ENCODE measurements around the gene SLC16A1.
"Not testable (repeated sequence)": the region's sequence is repeated elsewhere in the genome, so short reads cannot be mapped to it uniquely, and the experiment has no call there.

SLC16A1 gene

DNA sequence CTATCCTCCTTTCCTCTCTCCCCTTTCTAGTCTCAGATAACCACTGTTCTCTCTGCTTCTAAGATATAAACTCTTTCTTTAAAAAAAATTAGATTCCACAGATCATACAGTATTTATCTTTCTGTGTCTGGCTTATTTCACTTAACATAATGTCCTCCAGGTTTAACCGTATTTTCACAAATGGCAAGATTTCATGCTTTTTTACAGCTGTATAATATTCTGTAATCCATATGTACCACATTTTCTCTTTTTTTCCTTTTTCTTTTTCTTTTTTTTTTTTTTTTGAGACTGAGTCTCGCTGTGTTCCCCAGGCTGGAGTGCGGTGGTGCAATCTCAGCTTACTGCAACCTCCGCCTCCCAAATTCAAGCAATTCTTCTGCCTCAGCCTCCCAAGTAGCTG, 5.1 kb upstream of the SLC16A1 start:
- DNase-seq: no peak

DNA sequence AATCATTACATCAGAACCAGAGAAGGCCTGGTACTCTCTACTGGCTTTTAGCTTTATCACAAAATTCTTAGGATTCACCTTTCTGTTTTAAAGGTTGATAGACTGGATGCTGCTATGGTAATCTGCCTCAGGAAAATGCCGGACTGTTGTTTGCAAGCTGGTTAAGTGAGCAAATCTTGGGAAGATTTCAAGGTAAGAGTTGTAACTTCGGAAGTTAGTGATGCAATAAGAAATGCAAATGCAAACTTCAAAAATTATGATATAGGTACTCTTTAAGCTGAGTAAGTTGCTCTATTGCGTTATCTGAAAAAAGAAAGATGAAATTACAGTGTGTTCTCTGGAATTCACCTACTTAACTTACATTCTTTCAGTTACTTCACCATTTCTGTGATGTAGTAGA, 4.4 kb upstream of the SLC16A1 start:
- DNase-seq: no peak

DNA sequence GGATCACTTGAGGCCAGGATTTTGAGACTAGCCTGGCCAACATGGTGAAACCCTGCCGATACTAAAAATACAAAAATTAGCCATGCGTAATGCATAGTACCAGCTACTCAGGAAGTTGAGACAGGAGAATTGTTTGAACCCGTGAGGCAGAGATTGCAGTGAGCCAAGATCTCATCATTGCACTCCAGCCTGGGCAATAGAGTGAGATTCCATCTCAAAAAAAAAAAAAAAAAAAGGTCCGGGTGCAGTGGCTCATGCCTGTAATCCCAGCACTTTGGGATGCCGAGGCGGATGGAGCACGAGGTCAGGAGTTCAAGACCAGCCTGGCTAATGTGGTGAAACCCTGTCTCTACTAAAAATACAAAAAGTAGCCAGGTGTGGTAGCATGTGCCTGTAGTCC, 2.2 kb upstream of the SLC16A1 start:
- DNase-seq: not testable (repeated sequence)

DNA sequence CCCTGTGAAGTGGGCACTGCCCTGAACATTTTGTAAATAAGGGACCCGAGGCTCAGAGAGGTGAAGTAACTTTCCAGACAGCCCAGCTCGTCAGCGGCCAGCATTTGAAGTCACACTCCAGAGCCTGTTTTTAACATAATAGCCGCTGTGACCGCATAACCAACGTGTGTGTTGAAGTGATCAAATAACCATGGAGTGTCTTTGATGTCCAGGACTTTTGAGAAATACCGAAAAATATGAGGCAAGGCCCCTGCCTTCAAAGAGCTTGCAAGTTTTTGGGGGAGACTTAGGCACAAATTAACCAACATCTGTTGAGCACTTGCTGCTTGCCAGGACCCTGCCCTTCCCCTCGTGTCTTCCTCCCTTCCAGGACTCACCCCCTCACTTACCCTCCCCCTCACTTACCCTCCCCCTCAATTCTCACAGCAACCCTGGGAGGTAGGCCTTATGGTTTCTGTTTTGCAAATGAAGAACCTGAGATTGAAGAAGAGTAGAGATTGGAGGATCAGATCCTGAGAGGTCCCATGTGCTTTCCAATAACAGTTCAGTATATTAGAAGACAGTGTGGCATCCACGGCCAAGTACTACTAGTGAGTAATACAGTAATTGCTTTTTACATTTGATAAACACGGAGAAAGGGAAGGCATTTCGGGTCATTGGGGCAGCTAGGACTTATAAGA, 1.3 kb upstream of the SLC16A1 start:
- DNase-seq: no peak

DNA sequence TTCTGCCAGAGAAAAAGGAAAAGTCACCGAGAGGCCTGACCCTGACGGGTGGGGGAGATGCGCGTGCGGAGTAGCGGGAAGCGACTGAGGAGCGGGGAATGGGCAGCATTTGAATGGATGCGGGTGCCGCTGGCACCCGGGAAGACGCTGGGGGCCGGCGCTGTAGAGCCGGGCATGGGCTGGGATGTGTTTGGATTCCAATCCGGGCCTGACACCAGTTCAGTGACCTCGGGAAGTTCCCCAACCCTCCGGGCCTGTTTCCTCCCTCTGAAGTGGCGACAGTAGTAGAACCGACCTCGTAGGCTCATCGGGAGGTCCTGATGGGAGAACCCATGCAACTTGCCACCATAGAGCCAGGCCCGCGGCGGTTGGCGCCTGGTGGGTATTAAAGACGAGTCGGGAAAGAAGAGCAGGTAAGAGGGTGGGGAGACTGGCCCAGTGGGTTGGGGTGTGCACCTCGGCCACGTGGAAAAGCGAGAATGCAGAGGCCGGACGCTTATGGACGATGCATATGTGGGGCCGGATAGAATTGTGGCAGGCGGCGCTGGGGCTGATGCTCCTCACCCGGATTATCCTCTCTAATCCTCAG, 642 bp upstream of the SLC16A1 start:
- no peak for DNase-seq

DNA sequence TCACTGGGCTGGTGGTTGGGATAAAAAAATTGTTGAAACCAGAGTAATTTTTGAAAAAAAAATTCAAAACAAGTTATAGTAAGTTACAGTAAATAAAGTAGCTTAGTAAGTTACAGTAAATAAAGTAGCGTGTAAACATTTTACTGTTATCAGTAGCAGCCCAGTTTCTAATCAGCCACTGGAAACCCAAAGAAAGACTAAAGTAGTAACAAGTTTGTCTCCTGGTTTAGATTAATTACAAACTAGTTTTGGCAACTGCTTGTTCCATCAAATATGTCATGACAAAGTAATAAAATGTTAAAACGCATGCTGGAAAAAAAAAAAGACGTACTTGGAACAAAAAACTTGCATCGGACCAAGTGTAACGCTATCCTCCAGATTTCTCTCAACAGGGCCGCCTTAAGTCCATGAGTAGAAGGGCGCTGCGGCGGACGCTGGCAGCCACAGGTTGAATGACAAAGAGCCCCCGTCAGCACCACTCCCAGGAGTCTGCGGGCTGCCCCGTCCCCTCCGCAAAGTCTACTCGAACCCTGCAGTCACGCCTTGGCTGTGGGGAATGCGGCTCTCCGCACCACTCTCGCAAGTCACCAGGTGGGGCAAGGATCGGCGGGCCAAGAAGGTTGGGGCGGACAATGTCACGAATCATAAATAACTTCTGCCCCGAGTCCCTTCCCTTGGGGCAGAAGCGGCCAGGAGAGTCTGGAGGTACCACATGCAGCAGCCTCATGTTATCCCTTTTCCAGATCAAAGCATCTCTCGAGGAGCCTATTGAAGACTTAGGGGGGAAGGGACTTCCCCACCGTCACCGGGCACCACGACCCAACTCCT, 837 bp downstream of the SLC16A1 start:
- DNase-seq: no peak

DNA sequence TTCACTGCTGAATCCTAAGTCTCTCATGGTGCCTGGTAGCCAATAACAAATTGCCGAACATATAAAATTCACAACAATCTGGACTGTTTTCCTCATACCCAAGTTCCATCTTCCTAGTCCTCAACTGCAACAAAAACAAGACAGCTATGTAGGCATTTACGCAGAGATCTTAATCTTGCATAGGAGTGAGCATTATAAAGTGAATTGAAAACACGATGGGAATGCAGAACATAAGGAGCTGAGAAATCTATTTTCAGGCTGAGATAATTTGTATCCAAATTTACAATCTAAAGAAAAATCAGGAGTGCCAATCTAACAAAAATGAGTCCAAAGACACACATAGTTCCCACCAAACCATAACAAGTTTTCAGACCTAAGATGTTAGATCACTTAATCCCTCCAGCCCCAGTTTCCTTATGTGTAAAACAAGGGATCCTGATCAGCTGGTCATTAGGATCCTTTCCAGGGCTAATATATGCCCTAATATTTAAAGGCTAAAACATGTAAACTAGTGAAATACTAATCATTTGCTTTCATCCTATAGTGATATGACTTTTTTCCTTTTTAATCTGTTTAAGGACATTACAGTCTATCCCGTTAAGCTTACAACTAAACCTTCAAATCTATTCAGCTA, 1.9 kb downstream of the SLC16A1 start:
- no peak for DNase-seq

DNA sequence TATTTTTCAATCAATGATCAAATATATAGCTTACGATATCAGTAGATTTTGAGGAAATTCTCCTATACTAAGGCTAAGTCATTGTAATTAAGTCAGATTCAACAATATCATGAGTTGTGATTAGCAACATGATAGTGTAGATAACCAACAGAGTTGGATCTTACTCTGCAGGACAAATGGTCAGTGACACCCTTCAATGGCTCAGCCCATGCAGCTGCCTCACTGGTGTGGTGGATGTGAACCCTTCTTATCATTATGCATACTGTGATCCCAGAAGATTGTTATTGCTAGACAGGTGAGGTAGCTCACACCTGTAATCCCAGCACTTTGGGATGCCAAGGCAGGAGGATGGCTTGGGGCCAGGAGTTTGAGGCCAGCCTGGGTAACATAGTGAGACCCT, 5.6 kb downstream of the SLC16A1 start:
- DNase-seq: no peak

DNA sequence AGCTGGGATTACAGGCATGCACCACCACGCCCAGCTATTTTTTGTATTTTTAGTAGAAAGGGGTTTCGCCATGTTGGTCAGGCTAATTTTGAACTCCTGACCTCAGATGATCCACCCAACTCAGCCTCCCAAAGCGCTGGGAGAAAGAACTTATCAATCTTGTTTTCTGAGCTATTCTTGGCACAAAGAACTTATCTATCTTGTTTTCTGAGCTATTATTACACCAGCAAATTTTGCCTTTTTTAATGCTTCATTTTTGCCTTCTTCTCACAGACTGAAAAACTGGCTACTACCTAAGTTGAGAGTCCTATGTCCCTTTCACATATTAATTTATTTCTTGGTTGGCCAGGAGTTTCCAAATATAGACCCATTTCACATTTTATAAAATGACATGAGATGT, 9.3 kb downstream of the SLC16A1 start:
- no peak for DNase-seq

DNA sequence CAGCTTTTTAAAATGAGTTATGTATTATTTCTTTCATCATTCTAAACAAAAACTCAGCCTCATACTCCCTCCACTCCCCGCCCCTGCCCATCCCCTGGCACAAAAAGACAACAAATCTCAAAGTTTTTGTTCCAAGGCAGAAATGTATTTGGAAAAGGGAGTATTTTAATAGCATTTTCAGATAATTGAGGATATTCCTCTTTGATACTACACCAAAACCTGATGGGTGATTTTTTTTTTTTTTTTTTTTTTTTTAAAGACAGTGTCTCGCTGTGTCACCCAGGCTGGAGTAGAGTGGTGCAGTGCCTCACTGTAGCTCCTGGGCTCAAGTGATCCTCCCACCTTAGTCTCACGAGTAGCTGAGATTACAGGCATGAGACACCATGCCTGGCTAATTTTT, 16.2 kb downstream of the SLC16A1 start:
- no peak for DNase-seq

DNA sequence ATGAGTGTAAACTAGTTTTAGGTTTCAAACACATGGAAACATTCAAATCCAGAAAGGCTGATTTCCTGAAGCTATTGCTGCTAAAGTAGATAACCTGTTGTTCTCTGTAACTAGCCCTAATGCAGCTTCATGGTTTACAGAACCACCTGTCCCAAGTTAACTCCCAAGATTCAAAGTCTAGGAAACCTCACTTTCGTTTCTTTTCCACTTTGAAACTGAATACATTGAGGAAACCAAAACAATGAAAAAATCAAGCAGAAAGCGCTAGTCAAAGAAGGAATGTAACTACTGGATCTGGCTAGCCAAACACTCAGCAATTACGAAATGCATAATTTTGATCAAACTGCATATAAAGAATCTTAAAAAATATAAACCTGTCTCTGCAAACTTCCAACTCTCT, 17.8 kb downstream of the SLC16A1 start:
- DNase-seq: no peak

DNA sequence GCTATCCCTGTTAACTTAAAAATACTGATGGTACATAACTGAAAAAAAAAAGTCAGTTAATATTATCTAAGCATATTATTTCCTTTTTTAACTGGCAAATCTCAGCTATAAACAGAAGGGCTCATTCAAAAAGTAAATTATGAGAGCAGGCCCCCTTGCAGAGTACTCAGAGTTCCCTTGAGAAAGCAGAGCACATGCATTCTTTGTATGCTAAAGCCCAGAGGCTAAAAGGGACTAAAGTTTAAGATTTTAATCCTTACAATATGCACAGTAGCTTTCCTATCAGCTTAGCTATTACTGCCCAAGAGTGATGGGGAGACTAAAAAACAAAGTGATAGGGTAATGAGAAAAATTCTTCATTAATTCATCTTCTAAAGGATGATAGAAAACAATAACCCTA, 18.5 kb downstream of the SLC16A1 start:
- DNase-seq: no peak

DNA sequence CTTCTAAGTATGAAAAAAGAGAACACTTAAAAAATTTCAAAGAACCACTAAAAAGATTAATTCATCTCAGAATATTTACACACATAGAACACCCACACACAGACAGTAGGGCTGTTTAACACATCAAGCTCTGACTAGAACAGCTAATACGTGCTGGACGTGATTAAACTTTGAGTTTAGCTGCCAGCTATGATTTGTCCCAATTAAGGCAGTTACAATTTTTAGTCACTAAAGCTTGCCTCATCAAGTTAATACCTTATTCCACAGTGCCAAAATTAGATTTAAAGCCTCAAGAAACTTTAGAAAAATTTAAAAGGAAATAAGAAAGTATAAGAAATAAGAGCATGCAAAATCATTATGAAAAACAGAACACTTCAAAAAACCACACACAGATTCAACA, 18.9 kb downstream of the SLC16A1 start:
- no peak for DNase-seq

DNA sequence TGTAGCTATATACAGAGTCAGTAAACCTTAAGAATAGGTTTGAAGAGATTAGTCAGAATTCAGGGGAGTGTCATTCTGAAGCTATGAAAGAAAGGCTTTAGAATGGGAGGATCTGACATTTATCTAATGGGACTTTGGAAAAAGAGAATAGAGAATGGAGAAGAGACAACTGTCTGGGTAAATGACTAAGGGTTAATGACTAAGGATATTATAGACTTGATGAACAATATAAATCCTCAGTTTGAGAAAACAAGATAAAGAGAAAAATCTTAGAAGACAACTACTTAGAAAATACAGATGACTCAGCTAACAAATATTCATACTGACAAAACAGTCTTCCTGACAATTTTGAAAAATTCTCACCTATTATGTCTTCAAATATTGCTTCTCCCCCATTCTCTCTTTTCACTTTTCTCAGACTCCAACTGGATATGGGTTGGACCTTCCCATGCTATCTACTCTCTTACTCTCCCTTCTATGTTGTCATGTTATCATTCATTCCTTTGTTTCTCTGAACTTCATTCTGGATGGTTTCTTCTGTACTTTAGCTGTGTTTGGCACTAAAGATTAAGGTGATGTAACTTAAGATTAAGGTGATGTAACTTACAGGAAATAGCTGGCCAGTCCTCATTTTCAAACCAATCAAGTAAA, 20.4 kb downstream of the SLC16A1 start:
- no peak for DNase-seq

DNA sequence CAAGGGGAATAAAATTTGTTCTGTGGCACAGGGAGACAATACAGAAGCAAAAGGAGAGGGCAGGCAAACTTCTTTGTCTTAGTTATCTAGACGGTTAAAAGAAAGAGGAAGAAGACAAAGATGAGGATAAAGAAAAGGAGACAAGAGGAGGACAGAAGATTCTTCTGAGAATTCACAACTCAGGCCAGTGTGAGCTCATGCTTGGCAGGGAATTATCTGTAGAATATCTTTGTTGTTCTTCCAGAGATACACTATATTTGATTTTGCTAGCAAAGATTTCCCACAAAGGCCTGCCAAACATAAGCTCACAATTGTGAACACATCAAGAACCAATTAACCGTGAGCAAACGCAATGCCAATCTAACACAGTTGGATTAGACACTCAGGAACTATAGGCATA, 21.4 kb downstream of the SLC16A1 start:
- DNase-seq: no peak

DNA sequence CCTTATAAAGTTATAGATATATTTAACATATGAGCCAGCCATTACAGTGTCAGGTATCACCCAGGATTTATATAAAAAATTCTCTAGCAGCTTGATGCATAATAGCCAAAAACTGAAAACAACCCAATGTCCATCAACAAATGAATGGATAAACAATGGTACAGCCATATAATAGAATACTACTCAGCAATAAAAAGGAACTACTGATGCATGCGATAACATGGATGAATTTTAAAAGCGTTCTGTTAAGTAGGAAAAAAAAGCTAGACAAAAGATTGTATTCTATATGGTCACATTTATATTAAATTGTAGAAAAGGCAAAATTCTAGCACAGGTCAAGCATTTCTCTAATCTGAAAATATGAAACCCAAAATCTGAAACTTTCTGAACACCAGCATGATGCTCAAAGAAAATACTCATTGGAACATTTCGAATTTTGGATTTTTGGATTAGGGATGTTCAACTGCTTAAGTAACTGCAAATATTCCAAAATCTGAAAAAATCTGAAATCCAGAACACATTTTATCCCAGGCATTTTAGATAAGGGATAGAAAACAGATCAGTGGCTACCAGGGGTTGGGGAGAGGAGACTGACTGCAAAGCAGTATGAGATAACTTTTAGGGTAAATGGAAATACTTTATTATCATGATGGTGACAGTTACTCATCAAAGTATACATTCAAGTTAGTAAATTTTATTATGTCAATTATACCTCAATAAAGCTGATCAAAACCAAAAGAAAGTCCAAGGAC, 22.0 kb downstream of the SLC16A1 start:
- no peak for DNase-seq

DNA sequence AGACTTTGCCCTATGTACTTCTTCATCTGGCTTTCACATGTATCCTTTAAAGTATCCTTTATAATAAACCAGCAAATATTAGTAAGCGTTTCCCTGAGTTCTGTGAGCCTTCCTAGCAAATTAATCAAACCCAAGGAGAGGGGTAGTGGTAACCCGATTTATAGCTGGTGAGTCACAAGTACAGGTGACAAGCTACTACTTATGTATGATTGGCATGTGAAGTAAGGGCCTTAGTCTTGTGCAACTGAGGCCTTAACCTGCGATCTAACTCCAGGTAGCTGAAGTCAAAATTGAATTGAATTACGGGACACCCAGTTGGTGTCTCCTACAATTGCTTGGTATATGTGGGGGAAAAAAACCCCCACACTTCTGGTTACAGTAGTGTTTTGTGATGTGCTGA, 26.0 kb downstream of the SLC16A1 start:
- DNase-seq: no peak

DNA sequence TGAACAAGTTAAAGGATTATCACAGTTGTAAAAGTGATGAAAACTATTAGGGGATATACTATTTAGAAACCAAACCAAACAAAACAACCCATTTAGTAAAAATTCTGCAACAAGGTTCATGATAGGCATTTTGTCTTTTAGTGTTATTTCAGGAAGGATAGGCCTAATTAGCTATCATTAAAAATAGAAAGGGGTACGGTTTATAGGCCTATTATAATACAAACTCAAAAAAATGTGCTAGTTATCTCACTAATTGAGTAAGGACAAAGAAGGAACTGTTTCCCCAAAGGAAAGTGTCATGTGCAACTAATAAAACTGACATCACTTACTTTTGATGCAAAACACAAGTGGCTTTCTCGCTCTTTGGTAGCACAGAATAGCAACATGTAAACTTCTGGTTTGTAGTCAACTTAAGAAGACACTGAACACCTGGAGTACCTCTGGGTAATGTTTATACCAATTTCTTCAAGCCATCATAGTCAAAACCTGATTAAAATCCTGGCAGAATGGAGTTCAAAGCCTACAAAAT, 28.5 kb downstream of the SLC16A1 start:
- DNase-seq: no peak

DNA sequence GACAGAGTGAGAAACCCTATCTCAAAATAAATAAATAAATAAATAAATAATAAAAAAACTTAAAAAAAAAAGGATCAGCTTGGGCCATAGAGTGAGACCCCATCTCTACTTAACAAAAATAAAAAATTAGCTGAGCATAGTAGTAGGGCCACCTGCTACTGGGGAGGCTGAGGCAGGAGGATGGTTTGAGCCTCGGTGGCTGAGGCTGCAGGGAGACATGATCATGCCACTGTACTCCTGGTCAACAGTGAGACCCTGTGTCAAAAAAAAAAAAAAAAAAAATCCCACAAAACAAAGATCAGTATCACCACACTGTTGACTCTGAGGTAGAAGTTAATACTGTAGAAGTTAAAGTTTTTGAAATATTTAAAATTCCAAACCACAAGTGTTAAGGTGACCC, 29.1 kb downstream of the SLC16A1 start:
- no peak for DNase-seq

DNA sequence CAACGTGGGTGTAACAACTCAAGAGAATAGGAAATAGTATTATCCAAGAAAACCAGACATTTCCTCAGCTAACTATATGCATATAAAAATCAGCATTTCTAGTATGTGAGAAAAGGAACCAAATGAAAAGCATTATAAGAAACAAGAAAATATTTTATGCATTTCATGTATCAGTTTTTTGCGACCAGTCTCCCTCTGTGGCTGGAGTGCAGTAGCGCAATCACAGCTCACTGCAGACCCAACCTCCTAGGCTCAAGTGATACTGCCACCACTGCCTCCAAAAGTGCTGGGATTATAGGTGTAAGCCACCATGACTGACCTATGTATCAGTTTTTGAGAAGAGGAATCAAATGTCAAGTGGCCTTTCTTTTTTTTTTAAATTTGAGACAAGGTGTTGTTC, 31.0 kb downstream of the SLC16A1 start:
- DNase-seq: no peak

DNA sequence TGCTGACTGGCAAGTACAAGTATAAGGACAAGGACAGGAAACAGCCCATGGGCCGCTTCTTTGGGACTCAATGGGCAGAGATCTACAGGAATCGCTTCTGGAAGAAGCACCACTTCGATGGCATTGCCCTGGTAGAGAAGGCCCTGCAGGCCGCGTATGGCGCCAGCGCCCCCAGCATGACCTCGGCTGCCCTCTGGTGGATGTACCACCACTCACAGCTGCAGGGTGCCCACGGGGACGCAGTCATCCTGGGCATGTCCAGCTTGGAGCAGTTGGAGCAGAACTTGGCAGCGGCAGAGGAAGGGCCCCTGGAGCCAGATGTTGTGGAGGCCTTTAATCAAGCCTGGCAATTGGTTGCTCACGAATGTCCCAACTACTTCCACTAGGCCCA, 32.0 kb downstream of the SLC16A1 start:
- no peak for DNase-seq

DNA sequence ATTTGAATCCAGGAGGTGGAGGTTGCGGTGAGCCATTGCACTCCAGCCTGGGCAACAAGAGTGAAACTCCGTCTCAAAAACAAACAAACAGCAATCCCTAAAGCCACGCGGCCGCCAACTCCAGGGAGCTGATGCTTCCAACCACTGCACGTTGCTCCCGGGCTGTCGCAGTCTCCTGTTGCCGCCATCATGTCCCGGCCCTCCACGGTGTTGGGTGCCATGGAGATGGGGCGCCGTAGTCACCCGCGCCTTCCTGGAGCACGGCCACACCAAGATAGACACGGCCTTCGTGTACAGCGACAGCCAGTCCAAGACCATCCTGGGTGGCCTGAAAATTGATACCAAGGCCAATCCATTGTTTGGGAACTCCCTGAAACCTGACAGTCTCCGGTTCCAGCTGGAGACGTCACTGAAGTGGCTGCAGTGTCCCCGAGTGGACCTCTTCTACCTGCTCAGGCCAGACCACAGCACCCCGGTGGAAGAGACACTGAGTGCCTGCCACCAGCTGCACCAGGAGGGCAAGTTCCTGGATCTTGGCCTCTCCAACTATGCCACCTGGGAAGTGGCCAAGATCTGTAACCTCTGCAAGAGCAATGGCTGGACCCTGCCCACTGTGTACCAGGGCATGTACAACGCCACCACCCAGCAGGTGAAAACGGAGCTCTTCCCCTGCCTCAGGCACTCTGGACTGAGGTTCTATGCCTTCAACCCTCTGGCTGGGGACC, 32.6 kb downstream of the SLC16A1 start:
- DNase-seq: no peak

All from NCI-H774 (cell line).